Spleen (tissue), 11 donors: ENCODE data around the gene PDK2. TPM values are rescaled to one million over a fixed set of nuclear protein-coding genes. Genes with fewer than 3 reads are reported as not detected.

Experiments
- DNase-seq: peaks from one replicate; pipeline ENCODE4 v3.0.0-alpha.2; 2020
- H3K27ac ChIP-seq, 8 donors: fragments of 200-600 bp; sonication (generic) in 7 of 8; 1 replicate in 4 of 8; 2 replicates in 4 of 8; pipeline versions ENCODE4 v1.5.0 to v1.8.0; 2016 to 2021; ENCODE audit warnings: inconsistent platforms in 4 of 8, mild to moderate bottlenecking in 4 of 8, moderate library complexity in 1 of 8
- H3K27me3 ChIP-seq, 7 donors: fragments of 200-600 bp; sonication (generic) in 6 of 7; replicated peaks in 1 of 7; 1 replicate in 4 of 7; 2 replicates in 3 of 7; pipeline versions ENCODE4 v1.5.0 to v1.8.0; 2016 to 2021; ENCODE audit warnings: inconsistent platforms in 3 of 7, mild to moderate bottlenecking in 1 of 7
- H3K36me3 ChIP-seq, 6 donors: fragments of 200-600 bp; sonication (generic) in 5 of 6; 1 replicate in 4 of 6; 2 replicates in 2 of 6; pipeline versions ENCODE4 v1.5.0 to v1.8.0; 2016 to 2021; ENCODE audit warnings: inconsistent platforms in 2 of 6
- H3K4me1 ChIP-seq, 6 donors: fragments of 200-600 bp; sonication (generic) in 5 of 6; 1 replicate in 3 of 6; 2 replicates in 3 of 6; pipeline versions ENCODE4 v1.5.0 to v1.8.0; 2016 to 2021; ENCODE audit warnings: inconsistent platforms in 3 of 6
- H3K4me3 ChIP-seq, 8 donors: fragments of 200-600 bp; sonication (generic) in 7 of 8; 1 replicate in 4 of 8; 2 replicates in 4 of 8; pipeline versions ENCODE4 v1.5.0 to v1.8.0; 2016 to 2021; ENCODE audit warnings: inconsistent platforms in 4 of 8, mild to moderate bottlenecking in 4 of 8, moderate library complexity in 2 of 8
- H3K9me3 ChIP-seq, 8 donors: fragments of 200-600 bp; sonication (generic) in 7 of 8; 1 replicate in 4 of 8; 2 replicates in 4 of 8; pipeline versions ENCODE4 v1.5.0 to v1.8.0; 2016 to 2021; ENCODE audit warnings: inconsistent platforms in 4 of 8
- CTCF ChIP-seq, 11 experiments: fragments of 200-600 bp in 7 of 11; fragments of 450-650 bp in 4 of 11; sonication (generic) in 4 of 11; IDR thresholded peaks in 8 of 11; conservative IDR thresholded peaks in 3 of 11; 1 replicate in 7 of 11; 2 replicates in 4 of 11; pipeline versions ENCODE4 v1.4.0 to v1.8.0; 2016 to 2021; ENCODE audit warnings: antibody characterized with exemption in 11 of 11, inconsistent platforms in 4 of 11, mild to moderate bottlenecking in 1 of 11
- POLR2A ChIP-seq, 3 donors: fragments of 450-650 bp; IDR thresholded peaks; one replicate each; pipeline ENCODE4 v1.5.1; 2017; ENCODE audit warnings: antibody characterized with exemption in 3 of 3, mild to moderate bottlenecking in 1 of 3
- POLR2AphosphoS5 ChIP-seq, 3 donors: sonication (generic); formaldehyde crosslinking; IDR thresholded peaks; one replicate each; pipeline ENCODE4 v1.5.1; 2017; ENCODE audit warnings: antibody characterized with exemption in 3 of 3
- WGBS, 5 donors: extraction: QIAGEN DNeasy Blood & Tissue Kit in 3 of 5; methylation state at CpG; one replicate each; pipeline versions ENCODE4 v1.1.5 to v1.1.7; 2013 to 2018; 5-methylcytosine and 5-hydroxymethylcytosine counted together
- intact Hi-C: fragments of 100-400 bp; cut with DNase I; formaldehyde crosslinking; loops from one replicate; pipeline ENCODE4 v1.15.0; 2023; ENCODE audit warnings: low total_unique reads
- polyA plus RNA-seq, 3 donors: library from polyadenylated mRNA; stranded (reverse); fragments of 200-250 nt; gene quantifications; one replicate each; pipeline ENCODE4 v1.2.1, GENCODE V29; 2013
- total RNA-seq, 7 donors: library from RNA; depleted of rRNA in 3 of 7; stranded (reverse); fragments of >200 nt in 3 of 7; fragmentation: NEBNext Ultra II Directional in 4 of 7; extraction: Animal tissue kit (Norgen Biotek cat#: 25700) in 4 of 7; gene quantifications; one replicate each; pipeline versions ENCODE4 v1.1.0 to v1.2.1, GENCODE V29; 2016 to 2021
- donor health status: healthy with polysubstance abuse.
- donor health status: DM: no; HTN: no; CAD: no; lungs with moderate emphysema.
- donor health status: DM: no; HTN: no; CAD: no.
- donor health status: Bipolar disorder and iron deficiency.
- donor health status: healthy.
- donor health status: DM: no; HTN: no; CAD: no.
- donor health status: DM: yes; HTN: yes; CAD: no.

The PDK2 gene
- total and polyA plus RNA-seq, 10 donors: 8.7 to 41.5 (median 24.3) TPM

- TF ChIP-seq POLR2A (IDR thresholded peaks at IDR 0.05) (no peak), POLR2AphosphoS5 (IDR thresholded peaks at IDR 0.05) (no peak), CTCF (IDR thresholded peaks at IDR 0.05 in 8 of 11, conservative IDR thresholded peaks at IDR 0.05 in 3 of 11) (no peak)
- DNase-seq: no peak
- Histone ChIP-seq H3K4me1 (peaks cover 19 to 47% (median 38%) of the 10 kb centered on the region in 6 donors), H3K27ac (no peak overlapping the region), H3K4me3 (no peak overlapping the region), H3K27me3 (peaks cover 0 to 36% (median 22%) of the 10 kb centered on the region in 7 donors), H3K36me3 (no peaks in the 10 kb centered on the region), H3K9me3 (no peaks in the 10 kb centered on the region)
- intact Hi-C loops: no loop called here
- WGBS, 5 donors: 92 to 98% (median 92%) methylated on average over 4 of the region's 4 CpGs
Measured at GRCh38 chr17:50125420-50125997, 30.4 kb downstream of the PDK2 start.

- Histone ChIP-seq H3K9me3 (no peaks in the 10 kb centered on the region), H3K27ac (no peak overlapping the region), H3K36me3 (peaks cover 0 to 7% (median under 1%) of the 10 kb centered on the region in 6 donors), H3K27me3 (peaks cover 0 to 41% (median 22%) of the 10 kb centered on the region in 7 donors), H3K4me1 (peaks cover 19 to 58% (median 46%) of the 10 kb centered on the region in 6 donors), H3K4me3 (no peak overlapping the region)
- WGBS, 5 donors: 21 to 36% (median 29%) methylated on average over 6 of the region's 6 CpGs
- DNase-seq: no peak
- TF ChIP-seq POLR2A (IDR thresholded peaks at IDR 0.05) (no peak), POLR2AphosphoS5 (IDR thresholded peaks at IDR 0.05) (no peak), CTCF (IDR thresholded peaks at IDR 0.05 in 8 of 11, conservative IDR thresholded peaks at IDR 0.05 in 3 of 11) (no peak)
- intact Hi-C loops: no loop called here
Measured at GRCh38 chr17:50127697-50128361, 32.7 kb downstream of the PDK2 start.

- WGBS, 5 donors: 9 to 12% (median 10%) methylated on average over 31 to 32 of the region's 32 CpGs
- intact Hi-C loops: no loop called here
- Histone ChIP-seq H3K9me3 (no peaks in the 10 kb centered on the region), H3K36me3 (peaks cover 0 to 16% (median 4%) of the 10 kb centered on the region in 6 donors), H3K27me3 (peaks cover 0 to 41% (median 22%) of the 10 kb centered on the region in 7 donors), H3K4me3 (peak overlapping the region in 7 of 8 donors; percentile 37 to 72 (median 47)), H3K4me1 (peaks cover 19 to 64% (median 41%) of the 10 kb centered on the region in 6 donors), H3K27ac (peak overlapping the region in 3 of 8 donors; percentile 21 to 53 (median 36))
- TF ChIP-seq CTCF (IDR thresholded peaks at IDR 0.05 in 8 of 11, conservative IDR thresholded peaks at IDR 0.05 in 3 of 11) (no peak), POLR2AphosphoS5 (IDR thresholded peaks at IDR 0.05) (no peak)
- no peak for DNase-seq
Measured at GRCh38 chr17:50128441-50129352, 33.5 kb downstream of the PDK2 start.
